CD4-positive, alpha-beta T cell treated with Interleukin-2 at 100 ng/mL for 4 hours (primary cell): ENCODE results near the gene HOXB4.

ENCODE experiments used
- DNase-seq: peaks from one replicate; pipeline ENCODE4 v3.0.0-alpha.2; 2020; ENCODE audit warnings: low spot score

Gene HOXB4

DNA sequence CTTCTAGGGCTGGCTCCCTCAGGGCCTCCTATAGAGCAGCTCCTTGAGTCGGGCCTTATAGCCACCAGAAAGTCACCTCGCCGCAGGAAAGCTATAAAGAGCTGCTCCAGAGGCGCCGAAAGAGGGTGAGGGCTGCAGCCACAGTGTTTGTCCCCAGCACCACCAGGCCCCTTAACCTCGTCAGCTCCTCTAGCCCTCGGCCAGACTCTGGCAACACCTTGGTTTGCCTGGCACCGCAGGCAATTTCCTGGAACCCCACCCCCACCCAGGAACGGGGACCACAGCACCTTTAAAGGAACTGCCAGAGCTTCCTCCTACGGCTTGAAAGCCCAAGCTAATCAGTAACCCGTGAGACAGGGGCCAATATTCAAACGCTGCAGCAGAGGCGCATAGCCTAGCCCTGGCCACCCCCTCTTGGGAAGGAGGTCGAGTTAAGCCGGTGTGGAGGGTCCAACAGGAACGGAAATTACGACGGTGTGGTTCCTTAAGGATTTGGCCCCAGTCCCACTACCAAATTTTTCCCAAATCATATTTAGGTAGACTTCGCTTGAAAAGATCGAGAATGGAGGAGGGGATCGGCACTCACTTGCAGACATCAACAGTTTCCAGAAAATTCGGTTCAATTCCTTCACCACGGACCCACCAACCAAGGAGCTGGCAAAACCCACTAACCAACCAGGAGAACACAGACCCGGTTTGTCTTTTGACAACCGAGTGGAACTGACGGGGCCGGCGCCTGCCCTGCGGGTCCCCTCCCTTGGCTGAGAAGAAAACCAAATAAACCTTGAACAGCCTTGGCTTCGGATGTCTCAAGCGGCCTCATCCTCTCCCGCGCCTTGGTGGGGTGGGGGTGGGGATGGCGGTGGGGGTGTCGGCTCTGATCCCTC, 23.6 kb upstream of the HOXB4 start:
- DNase-seq = no peak

DNA sequence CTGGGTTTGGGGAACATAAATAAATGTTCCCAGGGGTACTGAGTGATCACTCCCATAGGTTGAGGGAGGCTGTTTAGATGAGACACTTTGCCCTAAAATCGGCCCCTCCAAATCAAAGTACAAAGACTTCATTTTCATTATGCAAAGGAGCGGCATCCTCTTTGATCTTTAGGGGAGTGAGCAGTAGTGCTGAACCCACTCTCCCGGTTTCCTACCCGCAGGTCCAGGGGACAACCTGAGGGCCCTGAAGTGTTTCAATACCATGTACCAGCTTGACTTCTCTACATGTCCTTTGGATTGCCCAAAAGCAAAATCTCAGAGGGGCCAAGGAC, 23.0 kb upstream of the HOXB4 start:
- DNase-seq = no peak

DNA sequence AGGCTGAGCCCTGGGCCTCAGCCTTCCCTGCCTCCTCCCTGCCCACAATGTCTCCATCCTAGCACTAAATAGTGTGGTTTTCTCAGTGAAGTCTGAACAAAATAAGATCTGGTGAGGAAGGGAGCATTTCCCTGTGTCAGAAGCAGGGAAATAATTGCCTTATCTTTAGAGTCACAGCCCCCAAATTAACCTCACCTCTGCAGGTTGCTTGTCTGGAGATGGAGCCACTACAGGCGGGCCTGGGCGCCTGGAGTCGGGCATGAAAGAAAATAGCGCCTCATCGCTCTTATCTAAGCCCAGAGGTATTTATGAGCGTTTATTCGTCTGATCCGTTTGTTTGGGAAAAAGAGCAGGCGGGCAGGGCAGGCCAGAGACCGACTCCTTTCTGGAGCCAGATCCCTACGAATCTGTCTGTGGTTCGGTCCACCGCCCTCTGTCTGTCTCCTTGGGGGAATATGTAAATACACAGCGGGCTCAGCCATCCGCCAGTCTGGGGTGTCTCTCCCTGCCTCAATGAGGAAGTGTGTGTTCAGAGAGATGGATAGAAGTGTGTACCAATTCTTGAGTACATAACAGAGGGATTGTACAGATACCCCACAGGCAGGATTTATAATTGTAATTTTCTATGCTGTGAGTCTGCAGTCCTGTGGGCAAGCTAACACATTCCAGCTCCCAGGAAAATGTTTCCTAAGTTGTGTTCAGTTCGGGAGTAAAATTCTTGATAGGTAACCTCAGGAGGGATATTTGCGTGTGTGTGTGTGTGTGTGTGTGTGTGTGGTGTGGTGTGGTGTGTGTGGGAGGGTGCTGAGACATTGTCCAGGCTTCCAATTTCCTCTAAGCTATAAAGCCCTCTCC, 22.3 kb upstream of the HOXB4 start:
- DNase-seq = no peak

- DNase-seq = no peak
Observed at GRCh38 chr17:48599354-48599753, 21.2 kb upstream of the HOXB4 start.

- DNase-seq = no peak
Observed at GRCh38 chr17:48598736-48599135, 20.6 kb upstream of the HOXB4 start.

DNA sequence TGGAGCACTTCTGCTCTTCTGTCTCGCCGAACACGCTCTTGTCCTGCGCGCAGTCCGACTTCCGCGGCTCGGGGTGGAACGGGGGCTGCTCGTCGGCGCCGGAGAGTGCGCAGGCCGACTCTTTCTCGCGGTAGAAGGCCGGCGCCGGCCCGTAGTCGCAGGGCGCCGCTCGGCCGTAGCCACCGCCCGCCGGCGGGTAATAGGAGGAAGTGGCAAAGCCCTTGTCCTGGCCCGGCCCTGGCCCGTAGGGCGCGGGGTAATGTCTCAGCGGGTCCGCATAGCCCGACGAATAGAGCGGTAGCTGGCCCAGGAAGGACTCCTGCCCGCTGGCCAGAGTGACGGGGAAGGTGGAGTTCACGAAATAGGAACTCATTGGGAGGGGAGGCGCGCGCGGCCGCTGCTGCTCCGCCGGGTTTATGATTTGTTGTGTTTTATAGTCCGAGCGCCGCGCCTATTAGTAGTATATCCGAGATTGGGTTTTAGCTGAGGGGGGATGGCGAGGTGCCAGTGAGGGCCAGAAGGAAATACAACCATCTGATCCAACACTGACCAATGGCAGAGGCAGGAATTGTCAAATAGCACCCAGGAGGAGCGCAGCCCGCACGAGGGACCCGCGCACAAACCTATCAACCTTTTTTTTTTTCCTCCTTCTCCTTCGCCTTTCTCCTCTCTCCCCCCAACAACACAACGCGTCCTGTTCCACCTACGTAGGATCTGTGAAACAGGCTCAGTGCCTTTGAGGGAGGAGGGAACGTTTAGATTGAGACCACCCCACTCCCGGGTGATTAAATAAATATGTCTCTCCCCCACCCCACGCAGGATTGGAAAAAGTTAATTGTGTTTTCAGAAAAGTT, 19.9 kb upstream of the HOXB4 start:
- peak; percentile 45 for DNase-seq

- no peak for DNase-seq
Observed at GRCh38 chr17:48597528-48597777, 19.3 kb upstream of the HOXB4 start.

GRCh38 chr17:48596735-48597527, 18.8 kb upstream of the HOXB4 start:
- DNase-seq = no peak

GRCh38 chr17:48596000-48596734, 18.0 kb upstream of the HOXB4 start:
- peak; percentile 31 for DNase-seq

GRCh38 chr17:48595278-48595999, 17.3 kb upstream of the HOXB4 start:
- no peak for DNase-seq

DNA sequence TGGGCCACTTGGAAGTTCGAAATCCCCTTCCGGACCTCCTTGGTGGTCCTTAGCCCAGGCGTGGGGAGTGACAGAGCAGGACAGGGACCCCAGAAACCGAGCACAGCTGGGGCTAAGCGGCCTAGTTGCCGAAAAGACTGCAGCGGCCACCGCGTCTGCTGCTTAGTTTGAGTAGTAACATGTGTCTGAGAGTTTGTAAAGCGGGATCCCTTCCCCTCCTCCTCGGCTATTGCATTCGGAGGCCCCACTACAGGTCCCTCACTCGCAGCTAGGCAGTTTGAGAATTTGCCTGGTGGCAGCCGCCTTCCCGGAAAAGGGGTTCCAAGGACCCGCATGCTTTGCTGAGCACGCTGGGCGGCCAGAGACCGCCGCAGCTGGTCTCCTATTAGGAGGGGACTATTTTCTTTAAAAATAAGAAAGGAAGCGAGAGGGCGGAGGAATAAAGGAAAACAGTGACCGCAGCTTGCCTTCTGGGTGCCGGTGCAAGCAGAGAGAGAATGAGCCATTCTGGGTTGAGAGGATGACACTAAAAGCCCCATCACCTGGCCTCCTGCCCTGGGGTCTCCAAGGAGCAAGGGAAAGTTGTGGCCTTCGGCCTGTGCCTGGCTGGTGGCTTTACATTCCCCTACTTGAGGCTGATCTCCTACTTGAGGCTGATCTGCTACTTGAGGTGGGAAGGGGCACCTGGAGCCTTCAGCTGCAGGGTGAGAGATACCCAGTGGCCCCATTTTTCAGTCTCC, 16.6 kb upstream of the HOXB4 start:
- no peak for DNase-seq

DNA sequence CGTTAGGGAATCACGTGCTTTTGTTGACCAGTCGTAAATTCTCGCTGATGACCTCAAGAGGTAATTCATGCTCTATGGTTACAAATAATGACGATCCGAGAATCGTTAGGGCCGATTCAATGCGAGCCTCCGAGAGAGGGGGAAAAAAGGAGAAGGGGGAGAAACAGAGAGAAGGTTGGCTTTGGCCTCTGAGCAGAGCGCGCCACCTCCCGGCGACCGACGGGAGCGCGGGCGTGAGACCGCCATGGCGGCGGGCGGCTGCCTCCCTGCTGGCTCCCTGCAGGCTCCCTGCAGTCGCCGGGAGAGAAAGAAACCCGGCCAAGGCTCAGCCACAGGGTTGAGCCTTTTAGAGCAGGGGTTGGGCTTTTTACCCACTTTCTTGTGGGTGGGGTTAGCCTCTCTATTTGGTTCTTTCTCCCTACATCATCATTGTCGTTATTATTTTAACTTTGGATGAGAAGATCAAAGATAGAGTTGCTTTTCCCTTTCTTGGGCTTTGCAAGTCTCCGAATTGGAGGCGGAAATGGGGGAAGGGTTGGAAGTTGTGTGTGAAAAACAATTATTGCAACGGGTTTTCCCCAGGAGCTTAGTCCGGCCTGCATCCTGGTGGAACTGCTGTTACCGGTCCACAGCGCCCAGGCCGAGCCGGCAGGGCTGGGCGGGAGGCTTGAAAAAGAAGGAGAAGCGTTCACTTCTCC, 15.8 kb upstream of the HOXB4 start:
- peak; percentile 80 for DNase-seq

DNA sequence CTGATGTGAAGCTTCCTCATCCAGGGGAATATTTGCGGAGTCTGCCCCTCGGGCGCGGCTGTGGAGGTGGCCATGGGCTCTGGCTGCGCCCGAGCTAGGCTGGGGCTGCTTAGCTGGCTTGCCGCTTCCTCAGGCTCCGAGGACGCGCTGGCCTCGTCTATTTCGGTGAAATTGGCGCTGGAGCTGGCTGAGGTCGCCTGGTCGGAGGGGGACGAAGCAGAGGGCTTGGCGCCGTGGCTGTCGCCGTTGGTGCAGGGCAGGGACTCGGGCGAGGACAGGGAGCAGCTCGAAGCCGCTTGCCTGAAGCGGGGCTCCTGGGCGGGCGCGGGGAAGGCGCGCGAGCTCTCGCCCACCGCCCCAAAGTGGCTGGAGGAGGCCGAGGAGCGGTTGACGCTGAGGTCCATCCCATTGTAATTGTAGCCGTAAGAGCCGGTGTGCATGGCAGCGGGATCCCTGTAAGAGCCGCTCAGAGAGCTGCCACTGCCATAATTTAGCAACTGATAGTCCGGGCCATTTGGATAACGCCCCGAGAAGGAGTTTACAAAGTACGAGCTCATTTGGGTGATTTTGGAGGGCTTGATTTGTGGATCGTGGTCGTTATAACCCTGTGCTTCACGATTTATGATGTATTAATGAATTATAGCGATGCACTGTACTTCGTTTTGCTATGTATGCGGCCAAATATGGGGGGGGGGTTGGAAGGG, 15.1 kb upstream of the HOXB4 start, which contains the start of gene HOXB5:
Gene HOXB5 (minus strand): TSS at position 654 of the 704 bp plus-strand sequence. CDS start 97 bp downstream, at position 557.
- DNase-seq = no peak

GRCh38 chr17:48592577-48592976, 14.4 kb upstream of the HOXB4 start:
- no peak for DNase-seq

DNA sequence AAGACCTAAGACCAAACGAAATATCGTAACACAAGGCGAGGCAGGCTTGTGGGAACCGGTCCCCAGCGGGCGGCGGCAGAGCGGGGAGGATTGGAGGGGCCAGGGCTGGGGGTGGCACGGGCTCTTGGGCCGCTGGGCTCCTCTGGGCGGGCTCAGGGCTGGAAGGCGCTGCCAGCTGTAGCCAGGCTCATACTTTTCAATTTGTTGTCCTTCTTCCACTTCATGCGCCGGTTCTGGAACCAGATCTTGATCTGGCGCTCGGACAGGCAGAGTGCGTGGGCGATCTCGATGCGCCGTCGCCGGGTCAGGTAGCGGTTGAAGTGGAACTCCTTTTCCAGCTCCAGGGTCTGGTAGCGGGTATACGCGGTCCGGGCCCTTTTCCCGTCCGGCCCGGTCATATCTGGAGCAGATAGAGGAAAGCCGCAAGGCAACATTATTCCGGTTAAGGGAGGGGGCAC, 13.9 kb upstream of the HOXB4 start:
- no peak for DNase-seq

GRCh38 chr17:48591255-48592056, 13.3 kb upstream of the HOXB4 start:
- DNase-seq = no peak

DNA sequence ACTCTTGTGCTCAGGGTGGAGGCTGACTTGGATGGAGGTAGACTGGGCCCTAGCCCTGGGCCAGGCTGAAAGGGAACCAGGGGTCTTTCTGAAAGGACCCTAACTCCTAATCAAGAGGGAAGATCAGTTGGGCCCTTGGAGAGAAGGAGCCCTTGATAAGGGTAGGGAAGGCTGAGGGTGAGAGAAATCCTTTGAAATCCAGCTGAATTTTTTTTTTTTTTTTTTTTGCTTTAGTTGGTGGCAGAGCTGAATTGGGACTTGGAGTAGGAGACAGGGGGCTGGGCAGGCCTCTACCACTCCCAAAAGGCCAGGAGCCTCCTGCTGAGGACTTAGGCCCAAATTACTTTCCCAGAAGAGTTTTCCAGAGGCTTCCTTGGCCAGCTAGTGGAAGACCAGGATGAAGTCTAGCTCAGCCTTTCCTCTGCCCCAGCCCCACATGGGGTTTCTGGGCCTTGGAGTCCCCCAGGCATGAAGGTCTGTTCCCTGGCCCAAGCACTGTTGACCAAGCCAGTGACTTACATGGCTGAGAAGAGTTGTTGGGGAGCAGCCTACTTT, 12.5 kb upstream of the HOXB4 start:
- DNase-seq = no peak
